Measurements from ENCODE around the gene FHDC1.

DNA sequence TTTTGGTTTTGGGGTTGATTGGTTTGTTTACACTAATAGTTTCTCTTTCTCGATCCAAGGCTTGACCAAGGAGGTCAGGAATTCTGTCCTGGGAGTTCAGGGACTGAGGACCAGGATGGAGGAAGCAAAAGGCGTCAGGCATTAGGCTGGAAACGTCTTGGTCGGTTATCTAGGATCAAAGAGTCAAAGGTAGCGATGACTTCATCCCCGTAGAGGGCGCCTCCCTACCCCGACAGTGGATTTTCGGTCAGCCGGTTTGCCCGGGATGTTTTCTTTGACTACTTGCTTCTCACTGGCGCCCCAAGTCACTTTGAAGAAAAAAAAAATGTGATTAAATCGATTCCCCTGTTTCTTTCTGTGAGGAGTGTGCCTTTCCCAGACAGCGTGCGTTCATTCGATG is 980 bp upstream of the FHDC1 start:
- no peak for TF ChIP-seq MAX (IDR thresholded peaks at IDR 0.05; ENCODE audit: low read depth, low read length)
- TF ChIP-seq POLR2A (IDR thresholded peaks at IDR 0.05; ENCODE audit: low read depth, low read length), result no peak
- TF ChIP-seq SMC3 (IDR thresholded peaks at IDR 0.05; ENCODE audit: borderline replicate concordance, low read length), result no peak
- no peak for TF ChIP-seq ZBTB40 (IDR thresholded peaks at IDR 0.05; ENCODE audit: borderline replicate concordance)
- TF ChIP-seq SREBF1 (IDR thresholded peaks at IDR 0.05; ENCODE audit: low read length), result no peak
- TF ChIP-seq SP1 (IDR thresholded peaks at IDR 0.05; ENCODE audit: low read depth, low read length), result no peak
- TF ChIP-seq, protein P1, sequence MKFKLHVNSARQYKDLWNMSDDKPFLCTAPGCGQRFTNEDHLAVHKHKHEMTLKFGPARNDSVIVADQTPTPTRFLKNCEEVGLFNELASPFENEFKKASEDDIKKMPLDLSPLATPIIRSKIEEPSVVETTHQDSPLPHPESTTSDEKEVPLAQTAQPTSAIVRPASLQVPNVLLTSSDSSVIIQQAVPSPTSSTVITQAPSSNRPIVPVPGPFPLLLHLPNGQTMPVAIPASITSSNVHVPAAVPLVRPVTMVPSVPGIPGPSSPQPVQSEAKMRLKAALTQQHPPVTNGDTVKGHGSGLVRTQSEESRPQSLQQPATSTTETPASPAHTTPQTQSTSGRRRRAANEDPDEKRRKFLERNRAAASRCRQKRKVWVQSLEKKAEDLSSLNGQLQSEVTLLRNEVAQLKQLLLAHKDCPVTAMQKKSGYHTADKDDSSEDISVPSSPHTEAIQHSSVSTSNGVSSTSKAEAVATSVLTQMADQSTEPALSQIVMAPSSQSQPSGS (IDR thresholded peaks at IDR 0.05; ENCODE audit: low read length), result no peak
